Measurements from ENCODE around the gene TCL1B.

Gene TCL1B

GRCh38 chr14:95667249-95667693 lies 19.0 kb upstream of the TCL1B start:
- DNase-seq (ENCODE audit: low spot score), result no peak

GRCh38 chr14:95668235-95668772 lies 17.9 kb upstream of the TCL1B start:
- DNase-seq (ENCODE audit: low spot score), result no peak

- no peak for DNase-seq (ENCODE audit: low spot score)
Measured at GRCh38 chr14:95674613-95675012, 11.6 kb upstream of the TCL1B start.

- no peak for DNase-seq (ENCODE audit: low spot score)
Measured at GRCh38 chr14:95675486-95675885, 10.7 kb upstream of the TCL1B start.

GRCh38 chr14:95677179-95677835 lies 8.9 kb upstream of the TCL1B start:
- DNase-seq (ENCODE audit: low spot score), result no peak

DNA sequence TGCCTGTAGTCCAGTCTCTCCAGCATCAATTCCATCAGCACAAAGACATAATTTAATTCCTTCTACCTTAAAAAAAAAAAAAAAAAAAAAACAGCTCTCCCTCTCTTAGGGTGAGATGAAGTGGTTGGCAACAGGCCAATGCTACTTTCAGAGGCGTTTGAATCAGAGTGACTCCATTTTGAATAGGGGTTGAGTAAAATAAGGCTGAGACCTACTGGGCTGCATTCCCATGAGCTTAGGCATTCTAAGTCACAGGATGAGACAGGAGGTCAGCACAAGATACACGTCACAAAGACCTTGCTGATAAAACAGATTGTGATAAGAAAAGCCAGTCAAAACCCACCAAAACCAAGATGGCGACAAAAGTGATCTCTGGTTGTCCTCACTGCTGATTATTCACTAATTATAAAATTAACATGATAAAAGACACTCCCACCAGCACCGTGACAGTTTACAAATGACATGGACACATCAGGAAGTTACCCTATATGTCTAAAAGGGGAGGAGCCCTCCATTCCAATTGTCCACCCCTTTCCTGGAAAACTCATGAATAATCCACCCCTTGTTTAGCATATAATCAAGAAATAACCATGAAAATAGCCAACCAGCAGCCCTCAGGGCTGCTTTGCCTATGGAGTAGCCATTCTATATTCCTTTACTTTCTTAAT lies 6.9 kb upstream of the TCL1B start:
- DNase-seq (ENCODE audit: low spot score), result no peak

- DNase-seq (ENCODE audit: low spot score), result no peak
Measured at GRCh38 chr14:95679998-95680735, 6.1 kb upstream of the TCL1B start.

- no peak for DNase-seq (ENCODE audit: low spot score)
Measured at GRCh38 chr14:95681153-95681552, 5.1 kb upstream of the TCL1B start.

DNA sequence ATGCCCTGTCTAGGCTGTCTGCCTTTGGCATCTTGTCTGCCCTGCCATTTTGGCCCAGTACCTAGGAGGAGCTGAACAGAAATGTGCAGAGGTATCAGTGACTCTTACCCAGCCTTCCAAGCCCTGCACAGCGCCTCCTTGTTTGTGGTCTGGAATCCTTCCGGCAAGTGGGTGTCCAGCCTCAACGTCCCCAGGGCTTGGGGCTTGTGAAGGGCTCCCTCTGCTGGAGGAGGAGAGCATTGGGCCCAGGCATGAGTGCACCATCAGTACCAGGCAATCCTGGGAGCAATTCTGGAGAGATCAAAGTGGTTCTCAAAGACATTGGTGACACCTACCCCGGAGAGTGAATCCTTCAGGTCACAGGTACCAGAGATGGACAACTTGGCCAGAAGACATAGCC lies 2.4 kb upstream of the TCL1B start:
- DNase-seq (ENCODE audit: low spot score), result peak; percentile 48

DNA sequence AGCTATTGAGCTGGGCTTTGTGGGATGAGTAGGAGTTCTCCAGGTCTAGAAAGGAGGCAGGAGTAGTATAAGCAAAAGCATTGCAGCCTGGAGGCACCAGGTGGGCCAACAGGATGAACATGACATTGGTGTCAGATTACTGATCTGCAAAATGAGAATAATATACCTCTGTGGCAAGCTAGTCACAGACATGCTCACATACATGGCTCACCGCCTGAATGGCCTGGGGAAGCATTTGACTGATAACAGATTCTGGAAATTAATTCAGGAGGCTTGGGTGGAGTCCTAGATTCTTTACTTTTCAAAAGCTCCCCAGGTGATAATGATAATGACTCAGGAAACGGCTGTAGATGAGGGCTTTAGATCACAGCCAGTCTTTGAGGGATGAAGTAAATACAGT lies 709 bp downstream of the TCL1B start:
- DNase-seq (ENCODE audit: low spot score), result no peak

DNA sequence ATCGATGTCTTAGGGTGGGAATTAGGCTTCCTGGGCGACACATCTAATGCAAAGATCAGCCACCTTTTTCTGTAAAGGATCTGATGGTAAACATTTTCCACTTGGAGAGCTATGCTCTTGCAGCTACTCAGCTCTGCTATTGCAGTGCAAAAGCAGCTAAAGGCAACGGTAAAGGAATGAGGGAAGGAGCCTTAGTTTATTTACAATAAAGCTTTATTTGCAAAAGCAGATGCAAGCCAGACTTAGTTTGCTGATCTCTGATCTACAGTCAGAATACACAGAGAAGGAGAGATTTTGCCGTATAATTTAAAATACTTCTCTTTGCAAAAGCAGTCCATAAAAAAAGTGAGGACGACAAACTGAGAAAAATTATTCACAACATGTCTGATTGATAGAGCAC lies 3.2 kb downstream of the TCL1B start:
- DNase-seq (ENCODE audit: low spot score), result no peak

DNA sequence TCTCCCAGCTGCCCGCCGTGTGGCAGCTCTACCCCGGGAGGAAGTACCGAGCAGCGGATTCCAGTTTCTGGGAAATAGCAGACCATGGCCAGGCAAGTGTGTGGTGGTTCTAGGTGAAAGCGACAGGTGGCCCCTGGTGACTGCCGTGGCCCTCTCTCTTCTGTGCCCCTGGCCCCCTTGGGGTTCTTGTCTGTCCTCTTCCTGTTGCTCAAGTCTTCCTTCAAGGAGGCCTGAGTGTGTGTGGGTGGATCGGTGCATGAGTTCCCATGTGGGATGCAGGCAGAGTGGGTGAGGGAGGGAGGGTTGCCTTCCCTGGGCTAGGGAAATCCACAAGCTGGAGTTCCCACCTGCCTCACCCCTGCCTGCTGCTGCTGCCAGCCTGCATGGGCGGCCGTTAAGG lies 4.6 kb downstream of the TCL1B start:
- DNase-seq (ENCODE audit: low spot score), result no peak

DNA sequence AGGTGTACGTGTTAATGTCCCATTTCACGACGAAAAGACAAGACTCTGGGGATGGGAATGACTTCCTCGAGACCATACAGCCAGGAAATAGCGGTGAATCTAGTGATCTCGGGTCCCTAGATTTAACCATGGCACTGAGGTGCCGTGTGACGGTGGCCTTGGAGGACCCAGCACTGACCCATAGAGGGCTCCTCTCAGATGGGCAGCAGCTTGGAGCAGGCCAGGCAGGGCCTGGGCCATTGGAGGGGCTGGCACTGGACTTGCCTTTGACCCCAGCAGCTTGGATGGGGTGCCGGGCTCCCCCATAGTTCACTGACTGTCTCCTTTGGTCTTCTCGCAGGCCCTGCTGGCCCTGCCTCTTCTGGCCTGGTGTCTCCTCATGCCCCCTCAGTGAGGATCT lies 5.4 kb downstream of the TCL1B start:
- DNase-seq (ENCODE audit: low spot score), result no peak

DNA sequence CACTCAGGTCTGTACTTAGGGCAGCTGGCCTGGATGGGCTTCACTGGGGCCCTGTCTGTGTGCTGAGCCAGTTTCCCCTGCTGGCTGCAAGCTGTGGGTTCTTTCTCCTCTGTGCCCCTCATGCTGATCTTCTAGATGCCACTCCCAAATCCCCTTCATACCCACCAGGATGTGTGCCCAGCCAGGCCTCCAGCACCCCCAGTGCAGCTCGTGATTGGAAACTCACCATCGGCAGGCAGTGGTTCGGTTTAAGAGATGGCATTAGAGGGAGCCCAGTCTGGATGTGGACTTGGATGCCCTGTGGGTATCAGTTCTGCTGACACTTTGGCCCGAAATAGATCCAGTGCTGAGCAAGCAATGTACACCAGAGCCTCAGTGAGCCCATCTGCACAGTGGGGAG lies 5.9 kb downstream of the TCL1B start:
- DNase-seq (ENCODE audit: low spot score), result no peak

DNA sequence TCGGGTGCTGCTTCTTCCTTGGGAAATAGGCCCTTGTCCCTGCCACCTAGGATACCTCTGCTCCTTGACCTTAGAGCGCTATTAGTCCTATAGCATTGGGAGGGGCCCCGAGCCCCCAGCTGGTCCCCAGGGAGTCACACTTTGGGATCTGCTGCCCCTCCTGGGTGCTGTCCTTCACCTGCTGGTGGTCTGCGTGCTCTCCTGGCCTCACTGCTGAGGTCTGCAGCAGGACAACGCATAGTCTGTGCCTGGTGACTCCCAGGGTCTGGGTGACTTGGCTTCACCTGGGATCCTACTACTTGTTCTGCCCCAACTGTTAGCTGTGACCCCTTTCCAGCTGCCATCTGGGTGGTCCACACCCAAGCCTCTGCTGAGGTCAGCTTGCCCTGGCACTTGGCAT lies 8.8 kb downstream of the TCL1B start:
- no peak for DNase-seq (ENCODE audit: low spot score)

- no peak for DNase-seq (ENCODE audit: low spot score)
Measured at GRCh38 chr14:95695913-95696312, 9.7 kb downstream of the TCL1B start.

DNA sequence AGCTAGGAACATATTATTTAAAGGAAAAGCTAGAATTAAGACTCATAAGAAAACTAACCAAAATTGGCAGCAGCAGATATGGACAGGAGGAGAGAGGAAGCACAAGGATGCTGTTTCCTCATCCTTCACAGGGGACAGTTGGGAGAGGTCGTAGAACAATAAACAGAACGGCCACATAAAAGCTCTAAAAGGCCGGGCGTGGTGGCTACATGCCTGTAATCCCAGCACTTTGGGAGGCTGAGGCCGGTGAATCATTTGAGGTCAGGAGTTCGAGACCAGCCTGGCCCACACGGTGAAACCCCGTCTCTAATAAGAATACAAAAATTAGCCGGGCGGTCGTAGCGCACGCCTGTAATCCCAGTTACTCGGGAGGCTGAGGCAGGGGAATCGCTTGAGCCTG lies 10.5 kb downstream of the TCL1B start:
- DNase-seq (ENCODE audit: low spot score), result no peak

- DNase-seq (ENCODE audit: low spot score), result no peak
Measured at GRCh38 chr14:95697764-95698163, 11.5 kb downstream of the TCL1B start.

- peak; percentile 10 for DNase-seq (ENCODE audit: low spot score)
Measured at GRCh38 chr14:95698287-95698686, 12.1 kb downstream of the TCL1B start.

DNA sequence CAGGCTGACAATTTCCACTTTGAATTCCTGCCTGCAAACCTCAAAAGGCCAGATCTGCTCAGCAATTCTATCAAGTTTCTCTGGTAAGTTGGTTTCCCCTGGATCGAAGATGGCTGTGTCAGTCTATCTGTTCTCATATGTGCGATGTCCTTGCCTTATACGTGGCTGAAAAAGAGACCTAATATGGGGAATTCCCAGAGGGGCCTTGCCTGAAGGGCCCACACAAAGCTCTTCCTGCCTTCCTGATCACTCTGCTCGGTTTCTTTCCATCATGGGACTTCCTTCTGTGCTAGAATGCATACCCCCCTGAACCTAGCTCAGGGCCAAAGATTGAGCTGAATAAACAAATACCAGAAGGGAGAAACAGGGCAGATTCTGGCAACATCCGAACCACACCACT lies 13.2 kb downstream of the TCL1B start:
- DNase-seq (ENCODE audit: low spot score), result no peak

- no peak for DNase-seq (ENCODE audit: low spot score)
Measured at GRCh38 chr14:95700221-95700976, 14.2 kb downstream of the TCL1B start.

DNA sequence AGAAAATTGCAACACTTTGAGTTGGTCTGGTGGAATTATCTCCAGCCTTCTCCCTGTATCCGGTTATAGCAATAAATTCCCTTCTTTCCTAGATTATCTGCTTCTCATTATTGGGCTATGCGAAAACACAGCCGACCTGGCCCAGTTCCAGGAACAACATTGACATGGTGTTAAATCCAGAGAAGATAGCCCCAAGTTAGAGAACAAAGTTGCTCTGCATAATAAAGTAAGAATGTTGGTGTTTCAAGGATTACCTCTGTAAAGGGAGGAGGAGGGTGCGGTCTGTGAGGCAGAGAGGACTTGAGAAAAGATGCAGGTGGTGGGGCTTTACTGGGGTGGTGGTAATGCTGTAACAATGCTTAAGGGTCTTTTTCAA lies 15.6 kb downstream of the TCL1B start:
- no peak for DNase-seq (ENCODE audit: low spot score)
